SU-DHL-6 (cell line): ENCODE data around the gene TMA7B.

Experiments used
- H2AFZ ChIP-seq: fragments of 200-600 bp; sonication (generic); 2 replicates; pipeline ENCODE4 v1.6.1; 2014; ENCODE audit warnings: low read depth, mild to moderate bottlenecking, moderate library complexity, mixed read lengths, antibody characterized with exemption, low read length; ENCODE audit not compliant: severe bottlenecking
- H3F3A ChIP-seq: fragments of 200-600 bp; shearing (Covaris generic); 2 replicates; pipeline ENCODE4 v1.6.0; 2016; ENCODE audit warnings: antibody characterized with exemption, mild to moderate bottlenecking; ENCODE audit not compliant: insufficient read depth
- H3K27ac ChIP-seq: fragments of 200-600 bp; sonication (generic); 2 replicates; pipeline ENCODE4 v1.5.1; 2016; ENCODE audit warnings: low read depth, mild to moderate bottlenecking, low read length, moderate library complexity, mixed read lengths
- H3K27me3 ChIP-seq: fragments of 200-600 bp; sonication (generic), shearing (Covaris generic); 2 replicates; pipeline ENCODE4 v1.6.0; 2014; ENCODE audit warnings: mild to moderate bottlenecking, low read length
- H3K36me3 ChIP-seq: fragments of 200-600 bp; sonication (generic); 2 replicates; pipeline ENCODE4 v1.6.1; 2014; ENCODE audit warnings: mild to moderate bottlenecking, low read length, mixed read lengths
- H3K4me2 ChIP-seq: fragments of 300-600, 200-600 bp; shearing (Covaris generic), sonication (generic); 2 replicates; pipeline ENCODE4 v1.6.0; 2014; ENCODE audit warnings: low read length, low read depth, mild to moderate bottlenecking; ENCODE audit not compliant: poor library complexity, severe bottlenecking
- H3K4me3 ChIP-seq: fragments of 200-600 bp; sonication (generic); 2 replicates; pipeline ENCODE4 v1.5.1; 2014; ENCODE audit warnings: antibody characterized with exemption, low read length, mild to moderate bottlenecking, mixed read lengths; ENCODE audit not compliant: insufficient read depth, poor library complexity, severe bottlenecking
- H3K79me2 ChIP-seq: fragments of 200-600 bp; sonication (generic); 2 replicates; pipeline ENCODE4 v1.6.1; 2014; ENCODE audit warnings: mild to moderate bottlenecking, low read length, moderate library complexity; ENCODE audit not compliant: insufficient read depth
- H3K9ac ChIP-seq: fragments of 200-600 bp; sonication (generic); 2 replicates; pipeline ENCODE4 v1.7.0; 2014; ENCODE audit warnings: mild to moderate bottlenecking, low read length
- H3K9me2 ChIP-seq: fragments of 200-600 bp; sonication (generic); replicated peaks from 2 replicates; pipeline ENCODE4 v1.6.1; 2014; ENCODE audit warnings: low read length; ENCODE audit not compliant: insufficient read depth
- H3K9me3 ChIP-seq: fragments of 200-600 bp; sonication (generic); 2 replicates; pipeline ENCODE4 v1.6.1; 2014; ENCODE audit warnings: low read length, mixed read lengths; ENCODE audit not compliant: insufficient read depth
- H4K20me1 ChIP-seq: fragments of 200-600 bp; sonication (generic); 2 replicates; pipeline ENCODE4 v1.6.1; 2014; ENCODE audit warnings: low read depth, mild to moderate bottlenecking, antibody characterized with exemption, low read length, moderate library complexity, mixed read lengths
- CTCF ChIP-seq: fragments of 200-600 bp; sonication (generic); IDR thresholded peaks from one replicate; pipeline ENCODE4 v1.5.1; 2017; ENCODE audit warnings: antibody characterized with exemption, mild to moderate bottlenecking, low read length, moderate library complexity; ENCODE audit not compliant: insufficient read depth, poor library complexity, severe bottlenecking
- EZH2phosphoT487 ChIP-seq: fragments of 200-600 bp; sonication (generic), shearing (Covaris generic); conservative IDR thresholded peaks from 2 replicates; pipeline ENCODE4 v1.6.1; 2018; ENCODE audit warnings: mild to moderate bottlenecking, antibody characterized with exemption, low read length, moderate library complexity, mixed read lengths

Gene TMA7B

GRCh38 chr22:39935612-39936011, 24.6 kb upstream of the TMA7B start:
- Histone ChIP-seq H3F3A (no peaks in the 10 kb centered on the region), H4K20me1 (no peaks in the 10 kb centered on the region), H3K9ac (no peak overlapping the region), H3K9me2 (no peaks in the 10 kb centered on the region), H3K36me3 (no peaks in the 10 kb centered on the region), H3K27ac (no peak overlapping the region), H2AFZ (no peak overlapping the region), H3K79me2 (no peaks in the 10 kb centered on the region), H3K27me3 (no peaks in the 10 kb centered on the region), H3K9me3 (no peaks in the 10 kb centered on the region), H3K4me2 (no peak overlapping the region), H3K4me3 (no peak overlapping the region)
- TF ChIP-seq EZH2phosphoT487 (no peak), CTCF (no peak)

GRCh38 chr22:39936523-39937145, 23.6 kb upstream of the TMA7B start:
- Histone ChIP-seq H3K4me2 (no peak overlapping the region), H3K9ac (no peak overlapping the region), H3K79me2 (no peaks in the 10 kb centered on the region), H3K9me2 (no peaks in the 10 kb centered on the region), H3K36me3 (no peaks in the 10 kb centered on the region), H3F3A (no peaks in the 10 kb centered on the region), H3K4me3 (no peak overlapping the region), H2AFZ (no peak overlapping the region), H3K27me3 (no peaks in the 10 kb centered on the region), H3K27ac (no peak overlapping the region), H4K20me1 (no peaks in the 10 kb centered on the region), H3K9me3 (no peaks in the 10 kb centered on the region)
- TF ChIP-seq CTCF (no peak), EZH2phosphoT487 (no peak)

- Histone ChIP-seq H3F3A (no peaks in the 10 kb centered on the region), H4K20me1 (no peaks in the 10 kb centered on the region), H3K9me3 (no peaks in the 10 kb centered on the region), H3K79me2 (no peaks in the 10 kb centered on the region), H3K27ac (no peak overlapping the region), H3K9ac (no peak overlapping the region), H3K27me3 (no peaks in the 10 kb centered on the region), H3K9me2 (no peaks in the 10 kb centered on the region), H3K4me2 (no peak overlapping the region), H3K36me3 (no peaks in the 10 kb centered on the region), H2AFZ (no peak overlapping the region), H3K4me3 (no peak overlapping the region)
- TF ChIP-seq EZH2phosphoT487 (no peak), CTCF (no peak)
Measured at GRCh38 chr22:39937906-39938305, 22.3 kb upstream of the TMA7B start.
